ENCODE measurements around the gene MECP2.

Gene MECP2

GRCh38 chrX:154032160-154032559, 65.4 kb downstream of the MECP2 start:
- TF ChIP-seq POLR2AphosphoS5 (IDR thresholded peaks at IDR 0.05; ENCODE audit: low read depth) (no peak), GABPA (IDR thresholded peaks at IDR 0.05; ENCODE audit: low read depth) (no peak), REST (IDR thresholded peaks at IDR 0.05; ENCODE audit: insufficient replicate concordance, low read depth) (no peak), CTCF (IDR thresholded peaks at IDR 0.05; ENCODE audit: insufficient read depth, low read length) (no peak), SPI1 (IDR thresholded peaks at IDR 0.05; ENCODE audit: borderline replicate concordance, low read depth) (no peak)
- Histone ChIP-seq H3K27ac (replicated peaks) (no peak overlapping the region), H3K4me3 (replicated peaks; ENCODE audit: insufficient read depth, low read length) (no peak overlapping the region), H3K27me3 (ENCODE audit: insufficient read depth, poor library complexity, severe bottlenecking) (no peaks in the 10 kb centered on the region)
- DNase-seq (ENCODE audit: low read depth in 1 of 2, low spot score in 1 of 2) = no peak

GRCh38 chrX:154030715-154031305, 66.7 kb downstream of the MECP2 start:
- no peak for DNase-seq (ENCODE audit: low read depth in 1 of 2, low spot score in 1 of 2)
- Histone ChIP-seq H3K27ac (replicated peaks) (no peak overlapping the region), H3K27me3 (ENCODE audit: insufficient read depth, poor library complexity, severe bottlenecking) (no peaks in the 10 kb centered on the region), H3K4me3 (replicated peaks; ENCODE audit: insufficient read depth, low read length) (no peak overlapping the region)
- TF ChIP-seq SPI1 (IDR thresholded peaks at IDR 0.05; ENCODE audit: borderline replicate concordance, low read depth) (no peak), GABPA (IDR thresholded peaks at IDR 0.05; ENCODE audit: low read depth) (no peak), CTCF (IDR thresholded peaks at IDR 0.05; ENCODE audit: insufficient read depth, low read length) (no peak), POLR2AphosphoS5 (IDR thresholded peaks at IDR 0.05; ENCODE audit: low read depth) (no peak), REST (IDR thresholded peaks at IDR 0.05; ENCODE audit: insufficient replicate concordance, low read depth) (no peak)

GRCh38 chrX:154030266-154030665, 67.3 kb downstream of the MECP2 start:
- Histone ChIP-seq H3K4me3 (replicated peaks; ENCODE audit: insufficient read depth, low read length) (no peak overlapping the region), H3K27ac (replicated peaks) (no peak overlapping the region), H3K27me3 (ENCODE audit: insufficient read depth, poor library complexity, severe bottlenecking) (no peaks in the 10 kb centered on the region)
- TF ChIP-seq CTCF (IDR thresholded peaks at IDR 0.05; ENCODE audit: insufficient read depth, low read length) (no peak), GABPA (IDR thresholded peaks at IDR 0.05; ENCODE audit: low read depth) (no peak), SPI1 (IDR thresholded peaks at IDR 0.05; ENCODE audit: borderline replicate concordance, low read depth) (no peak), REST (IDR thresholded peaks at IDR 0.05; ENCODE audit: insufficient replicate concordance, low read depth) (no peak), POLR2AphosphoS5 (IDR thresholded peaks at IDR 0.05; ENCODE audit: low read depth) (no peak)
- DNase-seq (ENCODE audit: low read depth in 1 of 2, low spot score in 1 of 2) = no peak
